ENCODE measurements around the gene NODAL.

Gene NODAL

DNA sequence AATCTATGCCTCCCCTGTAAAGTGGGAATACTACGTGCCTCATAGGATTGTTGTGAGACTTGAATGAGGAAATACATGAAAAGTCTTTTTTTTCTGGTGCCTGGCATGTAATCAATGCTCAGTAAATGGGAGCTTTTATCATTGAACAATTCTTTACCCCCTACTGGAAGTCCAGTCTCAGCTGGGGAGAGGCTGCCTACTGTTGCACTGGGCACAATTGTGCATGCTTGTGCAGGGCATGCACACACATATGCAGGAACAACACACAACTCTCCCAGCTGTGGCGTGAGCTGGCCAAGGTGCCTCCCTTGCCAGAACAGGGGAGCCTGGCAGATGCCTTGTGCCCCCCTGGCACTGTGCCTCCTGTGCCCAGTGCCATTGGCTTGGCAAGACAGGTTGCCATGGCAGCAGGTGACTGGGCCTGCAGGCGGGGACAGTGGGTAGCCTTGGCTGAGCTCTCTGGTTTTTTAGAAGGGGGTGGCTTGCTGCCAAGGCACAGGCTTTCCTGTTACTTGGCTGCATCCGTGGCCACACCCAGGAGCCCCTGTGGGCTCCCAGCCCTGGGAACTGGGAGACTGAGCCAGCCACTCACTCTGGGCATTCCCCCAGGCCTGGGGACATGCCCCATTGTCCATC is 21.0 kb upstream of the NODAL start:
- DNase-seq: no peak

- peak in 1 of 2 experiments; percentile 68 for DNase-seq
These were observed 20.2 kb upstream of the NODAL start for GRCh38 chr10:70461397-70462348.

GRCh38 chr10:70459774-70460490 is 18.5 kb upstream of the NODAL start:
- no peak for DNase-seq

DNA sequence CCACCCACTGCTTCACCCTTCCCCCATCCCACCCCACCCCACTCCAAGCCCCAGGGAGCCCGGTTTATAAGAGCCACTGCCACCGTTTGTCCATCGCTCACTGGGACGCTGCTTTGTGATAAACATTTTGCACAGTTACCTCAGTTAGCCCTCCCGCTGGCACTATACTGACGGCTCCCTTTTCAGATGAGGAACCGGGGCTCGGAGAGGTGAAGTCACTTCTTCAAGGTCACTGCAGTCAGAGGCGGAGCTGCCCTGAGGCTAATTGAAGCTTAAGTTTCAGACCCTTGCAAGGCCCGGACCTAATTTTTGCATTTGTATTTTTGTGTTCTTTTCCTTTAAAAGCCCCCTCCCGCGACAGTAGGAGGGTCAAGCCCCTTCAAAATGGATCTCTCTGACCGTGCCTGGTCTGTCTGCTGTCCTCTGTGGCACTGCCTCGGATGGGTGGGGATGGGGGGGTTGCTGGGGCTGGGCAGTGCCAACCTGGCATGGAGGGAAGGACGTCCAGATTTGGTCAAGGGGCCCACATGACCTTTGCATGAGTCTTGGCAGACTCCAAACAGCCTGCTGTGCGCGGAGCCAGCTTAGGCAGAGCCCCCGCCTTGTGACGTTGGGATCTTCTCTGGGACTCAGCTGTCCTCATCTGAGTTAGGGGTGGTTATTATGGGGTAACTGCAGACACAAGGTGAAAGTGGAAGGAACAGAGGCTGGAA is 17.7 kb upstream of the NODAL start:
- no peak for DNase-seq

DNA sequence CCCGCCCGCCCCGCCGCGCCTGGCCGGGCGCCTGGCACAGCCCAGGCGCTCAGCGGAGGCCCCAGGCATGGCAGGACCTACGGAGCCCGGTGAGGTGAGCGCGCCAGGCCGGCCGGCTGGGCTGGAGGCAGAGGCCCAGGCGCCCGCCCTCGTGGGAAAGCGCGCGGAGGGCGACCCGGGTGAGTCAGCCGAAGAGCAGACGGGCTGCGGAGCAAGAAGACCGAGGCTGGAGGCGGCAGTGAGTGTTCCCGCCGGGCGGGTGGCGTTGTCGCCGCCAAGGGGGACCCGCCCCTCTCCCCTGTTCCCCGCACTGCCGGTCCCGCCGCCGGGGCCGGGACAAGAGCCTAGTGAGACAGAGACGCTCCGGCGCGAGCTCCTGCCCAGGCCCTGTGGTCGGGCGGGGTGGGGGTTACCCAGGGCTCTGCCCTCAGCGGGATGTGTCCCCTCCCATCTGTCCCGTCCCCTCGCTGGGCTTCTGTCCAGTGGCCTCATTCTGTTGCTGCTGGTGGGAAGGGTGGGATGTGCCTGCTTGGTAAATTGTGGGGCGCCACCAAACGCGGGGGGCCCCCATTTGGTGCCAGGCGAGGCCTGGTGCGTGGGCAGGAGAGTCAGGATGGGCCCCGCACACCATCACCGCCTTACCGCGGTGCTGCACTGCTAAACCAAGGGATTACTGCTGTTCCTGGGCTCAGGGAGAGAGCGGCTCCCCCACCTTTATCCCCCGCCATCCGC is 17.0 kb upstream of the NODAL start:
- DNase-seq: peak in 1 of 2 experiments; percentile 37

DNA sequence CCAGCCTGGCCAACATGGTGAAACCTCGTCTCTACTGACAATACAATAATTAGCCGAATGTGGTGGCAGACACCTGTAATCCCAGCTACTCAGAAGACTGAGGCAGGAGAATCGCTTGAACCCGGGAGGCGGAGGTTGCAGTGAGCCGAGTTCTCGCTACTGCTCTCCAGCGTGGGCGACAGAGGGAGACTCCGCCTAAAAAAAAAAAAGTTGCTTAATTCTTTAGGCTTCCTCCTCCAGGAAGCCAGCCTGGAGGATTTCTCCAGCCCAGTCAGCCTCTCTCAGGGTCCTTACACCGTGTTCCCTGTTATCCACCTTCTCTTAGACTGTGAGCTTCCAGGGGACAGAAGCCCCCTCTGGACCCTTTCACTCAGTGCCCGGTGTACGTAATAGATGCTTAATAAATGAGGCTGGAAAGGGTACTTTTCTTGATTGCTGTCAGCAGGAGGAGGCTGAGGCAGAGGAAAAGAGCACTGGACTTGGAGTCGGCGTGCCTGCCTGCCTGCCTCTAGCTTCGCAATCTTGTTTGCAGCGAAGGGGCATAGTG is 16.4 kb upstream of the NODAL start:
- no peak for DNase-seq

DNA sequence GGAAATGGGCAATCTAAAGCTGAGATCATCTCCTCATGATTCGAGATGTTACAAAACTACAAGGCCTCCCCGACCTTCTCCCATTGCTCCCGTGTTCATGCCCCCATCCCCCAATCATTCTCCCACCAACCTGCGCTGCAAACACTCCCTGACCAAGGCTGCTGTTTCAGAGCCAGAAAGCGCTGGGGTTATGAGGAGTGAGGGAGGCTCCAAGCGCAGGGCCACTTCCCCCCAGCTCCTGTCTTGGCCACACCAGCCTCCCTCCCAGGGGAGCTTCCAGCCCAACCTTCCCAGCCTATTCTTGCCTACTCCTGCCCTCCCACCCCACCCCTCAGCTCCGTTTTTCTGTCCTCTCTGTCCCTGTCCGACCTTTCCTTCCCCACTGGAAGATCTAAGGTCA is 14.7 kb upstream of the NODAL start:
- DNase-seq: no peak

GRCh38 chr10:70455213-70455630 is 13.7 kb upstream of the NODAL start:
- no peak for DNase-seq

- DNase-seq: no peak
These were observed 6.8 kb upstream of the NODAL start for GRCh38 chr10:70448236-70448635.

GRCh38 chr10:70445718-70446657 is 4.5 kb upstream of the NODAL start:
- DNase-seq: no peak

DNA sequence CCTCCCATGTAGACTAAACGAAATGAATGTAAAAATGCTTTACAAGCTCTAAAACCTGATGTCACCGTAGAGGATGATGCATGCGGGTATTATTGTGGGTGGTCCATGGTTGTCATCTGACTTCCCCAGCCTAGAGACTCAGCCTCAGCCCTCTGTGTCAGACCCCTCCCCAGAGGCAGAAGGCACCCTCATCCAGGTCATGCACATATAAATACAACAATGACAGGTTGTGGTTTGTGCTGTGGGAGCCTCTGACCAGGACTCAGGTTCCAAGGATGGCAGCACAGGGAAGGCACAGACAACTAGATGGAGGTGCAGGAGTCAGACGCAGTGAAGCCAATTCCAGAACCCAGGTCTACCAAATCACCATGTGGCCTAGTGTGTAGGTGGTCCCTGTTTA is 3.3 kb upstream of the NODAL start:
- no peak for DNase-seq

- DNase-seq: no peak
These were observed 979 bp upstream of the NODAL start for GRCh38 chr10:70442332-70442988.

DNA sequence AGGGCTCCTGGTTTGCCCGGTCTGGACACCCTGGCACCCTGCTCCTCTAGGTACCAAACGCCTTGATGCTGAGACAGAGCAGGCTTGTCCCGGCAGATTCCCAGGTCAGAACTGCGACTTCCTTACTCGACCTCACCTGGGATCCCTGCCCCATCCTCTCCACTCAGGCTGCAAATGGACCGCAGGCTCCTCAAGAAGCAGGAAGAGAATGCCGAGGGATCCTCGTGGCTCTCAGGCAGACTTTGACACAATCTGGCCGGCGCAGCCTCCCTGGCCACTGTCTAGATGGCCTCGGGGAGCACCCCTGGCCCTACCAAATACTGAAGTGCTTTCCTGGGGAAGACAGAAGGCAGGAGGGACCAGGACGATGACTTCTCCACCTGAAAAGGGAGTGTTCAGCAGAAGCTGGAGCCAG is 421 bp upstream of the NODAL start:
- DNase-seq: no peak

- DNase-seq: no peak
These were observed 953 bp downstream of the NODAL start for GRCh38 chr10:70440296-70441160.

- no peak for DNase-seq
These were observed 3.8 kb downstream of the NODAL start for GRCh38 chr10:70437721-70438120.

DNA sequence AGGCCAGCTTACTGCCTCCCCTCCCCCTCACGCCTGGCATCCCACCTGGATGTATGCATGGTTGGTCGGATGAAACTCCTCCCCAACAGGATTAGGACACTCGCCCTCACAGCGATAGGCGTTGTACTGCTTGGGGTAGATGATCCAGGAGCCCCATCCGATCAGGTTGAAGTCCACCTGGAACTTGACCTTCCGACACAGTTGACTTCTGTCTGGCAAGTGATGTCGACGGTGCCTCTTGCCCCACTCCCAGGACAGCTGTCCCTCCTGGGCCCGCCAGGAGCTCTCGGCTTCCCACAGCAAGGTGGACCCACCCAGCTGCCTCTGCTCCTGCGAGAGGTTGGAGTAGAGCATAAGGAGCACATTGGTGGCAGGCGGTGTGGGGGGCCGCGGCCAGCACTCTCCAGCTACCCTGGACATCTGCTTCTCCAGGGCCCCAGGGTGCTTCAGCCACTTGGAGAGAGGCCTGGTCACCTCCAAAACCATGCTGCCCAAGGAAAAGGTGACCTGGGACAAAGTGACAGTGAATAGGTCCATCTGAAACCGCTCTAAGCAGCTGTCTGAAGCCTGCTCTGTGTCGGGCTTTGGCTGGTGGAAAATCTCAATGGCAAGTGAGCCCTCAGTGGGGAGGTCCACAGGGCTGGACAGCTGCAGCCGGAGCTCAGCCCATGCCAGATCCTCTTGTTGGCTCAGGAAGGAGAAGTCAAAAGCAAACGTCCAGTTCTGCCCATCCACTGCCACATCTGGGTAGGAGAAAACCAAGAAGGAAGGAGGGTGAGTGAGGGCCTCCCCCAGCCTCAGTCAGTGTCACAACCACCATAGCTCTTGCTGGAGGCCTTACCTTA is 6.0 kb downstream of the NODAL start:
- DNase-seq: no peak

- DNase-seq: no peak
These were observed 7.8 kb downstream of the NODAL start for GRCh38 chr10:70433581-70434280.

Measured in NCI-H526 (cell line).